K562 (cell line): ENCODE results near the gene TXNIP. TPM values are rescaled to one million over a fixed set of nuclear protein-coding genes. Genes with fewer than 3 reads are reported as not detected.
A peak's percentile ranks its signal among the peaks of the same experiment; 100 is the strongest.

Source experiments
- BCOR ChIP-seq: fragments of 450-650 bp; IDR thresholded peaks from 2 replicates; pipeline ENCODE4 v1.6.1; 2016
- CXXC5 ChIP-seq: fragments of 250-450 bp; sonication (Bioruptor Pico); IDR thresholded peaks from 2 replicates; pipeline ENCODE4 v1.8.0; 2022; ENCODE audit warnings: inconsistent platforms, mild to moderate bottlenecking, moderate library complexity
- ETS2 ChIP-seq: IDR thresholded peaks from 2 replicates; pipeline ENCODE4 v1.6.1; 2016; ENCODE audit warnings: borderline replicate concordance, missing genetic modification characterization, mild to moderate bottlenecking, moderate library complexity, missing compliant biosample characterization; ENCODE audit not compliant: poor library complexity, severe bottlenecking
- FOXJ3 ChIP-seq: sonication (generic); formaldehyde crosslinking; IDR thresholded peaks from 2 replicates; pipeline ENCODE4 v1.4.0; 2020; ENCODE audit warnings: mild to moderate bottlenecking, missing genetic modification reagents
- HDGF ChIP-seq: fragments of 450-650 bp; IDR thresholded peaks from 2 replicates; pipeline ENCODE4 v1.6.1; 2016
- HOXB6 ChIP-seq: fragments of 250-450 bp; sonication (Bioruptor Pico); IDR thresholded peaks from 2 replicates; pipeline ENCODE4 v1.5.1; 2022; ENCODE audit warnings: mild to moderate bottlenecking, borderline replicate concordance
- KLF13 ChIP-seq: fragments of 450-650 bp; IDR thresholded peaks from 2 replicates; pipeline ENCODE4 v1.6.1; 2016; ENCODE audit warnings: missing genetic modification characterization, low read depth, mild to moderate bottlenecking, missing compliant biosample characterization, moderate library complexity, borderline replicate concordance
- LCOR ChIP-seq: sonication (generic); formaldehyde crosslinking; IDR thresholded peaks from 2 replicates; pipeline ENCODE4 v1.8.0; 2022; ENCODE audit warnings: mild to moderate bottlenecking, missing genetic modification reagents
- NBN ChIP-seq: fragments of 450-650 bp; IDR thresholded peaks from 2 replicates; pipeline ENCODE4 v1.6.1; 2016; ENCODE audit warnings: low read depth, mild to moderate bottlenecking
- RFX7 ChIP-seq: fragments of 250-450 bp; sonication (Bioruptor Pico); IDR thresholded peaks from 2 replicates; pipeline ENCODE4 v1.5.1; 2021; ENCODE audit warnings: mild to moderate bottlenecking
- RNF2 ChIP-seq: sonication (generic); IDR thresholded peaks from 2 replicates; pipeline ENCODE4 v1.6.1; 2016
- RUNX1 ChIP-seq: sonication (generic); IDR thresholded peaks from 2 replicates; pipeline ENCODE4 v1.6.1; 2016; ENCODE audit warnings: antibody characterized with exemption, low read depth
- SAFB ChIP-seq: fragments of 200-400 bp; formaldehyde crosslinking; IDR thresholded peaks from 2 replicates; pipeline ENCODE4 v1.6.1; 2017; ENCODE audit warnings: low read depth, low read length, borderline replicate concordance
- TBP ChIP-seq: optimal IDR thresholded peaks from 2 replicates; pipeline ENCODE3; 2011; ENCODE audit warnings: low read depth, low read length, improper control_type of control experiment
- U2AF2 ChIP-seq: fragments of 200-400 bp; formaldehyde crosslinking; optimal IDR thresholded peaks from 2 replicates; pipeline ENCODE3; 2017; ENCODE audit warnings: low read depth, mild to moderate bottlenecking, low read length
- ZNF212 ChIP-seq: fragments of 450-650 bp; formaldehyde crosslinking; IDR thresholded peaks from 2 replicates; pipeline ENCODE4 v1.4.0; 2020; ENCODE audit warnings: mild to moderate bottlenecking
- ZNF436 ChIP-seq: fragments of 250-450, 450-650 bp; sonication (Bioruptor Pico); formaldehyde crosslinking; IDR thresholded peaks from 2 replicates; pipeline ENCODE4 v1.7.0; 2020; ENCODE audit warnings: mild to moderate bottlenecking
- ZNF583 ChIP-seq: fragments of 250-450 bp; sonication (Bioruptor Pico); IDR thresholded peaks from 2 replicates; pipeline ENCODE4 v1.4.0; 2020
- ZNF584 ChIP-seq: fragments of 200-800 bp; sonication (Bioruptor generic); IDR thresholded peaks from 2 replicates; pipeline ENCODE4 v1.6.1; 2016; ENCODE audit warnings: low read depth, mild to moderate bottlenecking, missing genetic modification characterization, missing compliant biosample characterization
- polyA plus RNA-seq, 8 experiments: library from polyadenylated mRNA; depleted of rRNA in 4 of 8; stranded (reverse) in 5 of 8; unstranded in 3 of 8; fragments of >200 nt; fragmentation: Nextera tagmentation in 2 of 8; fragmentation: Illumina TruSeq in 1 of 8; extraction: Ambion mirVana in 2 of 8; extraction: Trizol in 1 of 8; gene quantifications; 2 replicates each; pipeline versions ENCODE4 v1.2.1 to v1.2.3, GENCODE V29; 2011 to 2014; ENCODE audit warnings: inconsistent platforms in 1 of 8, missing spikeins in 1 of 8
- total RNA-seq, 7 experiments: library from RNA; depleted of rRNA in 6 of 7; stranded (reverse); fragments of >200 nt in 6 of 7; fragmentation: Illumina TruSeq in 2 of 7; extraction: Trizol in 2 of 7; gene quantifications; 2 replicates each; pipeline versions ENCODE4 v1.2.1 to v1.2.3, GENCODE V29; 2011 to 2021; ENCODE audit warnings: low replicate concordance in 1 of 7
- TF ChIP-seq, protein P1 (sequence below), 2 experiments: fragments of 200-800 bp in 1 of 2; sonication (Bioruptor generic) in 1 of 2; sonication (generic) in 1 of 2; formaldehyde crosslinking in 1 of 2; IDR thresholded peaks in 1 of 2; conservative IDR thresholded peaks in 1 of 2; 2 replicates each; pipeline versions ENCODE4 v1.5.0 to v1.6.1; 2016 to 2020; ENCODE audit warnings: missing compliant biosample characterization in 1 of 2, missing genetic modification characterization in 1 of 2, missing genetic modification reagents in 1 of 2
- TF ChIP-seq, protein P2 (sequence below): sonication (generic); IDR thresholded peaks from 2 replicates; pipeline ENCODE4 v1.6.1; 2016
- TF ChIP-seq, protein P3 (sequence below): fragments of 250-450 bp; sonication (Bioruptor Pico); IDR thresholded peaks from 2 replicates; pipeline ENCODE4 v1.6.1; 2021; ENCODE audit warnings: mild to moderate bottlenecking
- TF ChIP-seq, protein P4 (sequence below): sonication (generic); formaldehyde crosslinking; IDR thresholded peaks from 2 replicates; pipeline ENCODE4 v1.9.0; 2022; ENCODE audit warnings: mild to moderate bottlenecking, missing genetic modification reagents
- TF ChIP-seq, protein P5 (sequence below), 2 experiments: IDR thresholded peaks; 2 replicates each; pipeline ENCODE4 v1.6.1; 2012; ENCODE audit warnings: improper control_type of control experiment in 2 of 2, low read depth in 2 of 2, low read length in 2 of 2, borderline replicate concordance in 1 of 2

The TXNIP gene
- total and polyA plus RNA-seq, 9 of the 15 experiments (the other 6 are each of a cell fraction or from before 2014, with no cell fraction given), result 120 to 499 (median 257) TPM

DNA sequence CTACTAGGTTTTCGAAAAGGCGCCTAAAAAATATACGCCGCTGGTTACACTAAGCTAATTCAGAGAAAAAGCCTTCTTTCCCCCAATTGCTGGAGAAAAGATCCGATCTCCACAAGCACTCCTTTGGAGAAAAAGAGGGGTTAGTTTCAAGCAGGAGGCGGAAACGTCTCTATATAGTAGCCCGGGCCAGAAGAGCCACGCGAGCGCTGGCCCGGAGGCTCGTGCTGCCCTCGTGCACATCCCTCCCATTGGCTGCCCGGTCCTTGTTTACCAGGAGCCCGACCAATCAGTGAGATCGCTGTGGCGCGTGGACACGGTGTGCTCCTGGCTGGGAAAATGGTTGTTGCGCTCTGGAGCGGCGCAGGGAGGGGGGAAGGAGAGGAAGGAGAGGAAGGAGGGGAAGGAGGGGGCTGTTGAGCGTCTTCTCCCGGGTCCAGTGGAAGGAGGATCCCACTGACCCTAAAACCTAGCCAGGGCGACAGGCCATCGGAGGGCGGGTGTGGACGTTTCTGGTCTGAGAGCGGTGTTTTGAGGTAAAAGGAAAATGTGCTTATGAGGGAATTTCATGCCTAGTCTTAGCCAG, at the start of gene TXNIP (continued):
- TF ChIP-seq, protein P1, sequence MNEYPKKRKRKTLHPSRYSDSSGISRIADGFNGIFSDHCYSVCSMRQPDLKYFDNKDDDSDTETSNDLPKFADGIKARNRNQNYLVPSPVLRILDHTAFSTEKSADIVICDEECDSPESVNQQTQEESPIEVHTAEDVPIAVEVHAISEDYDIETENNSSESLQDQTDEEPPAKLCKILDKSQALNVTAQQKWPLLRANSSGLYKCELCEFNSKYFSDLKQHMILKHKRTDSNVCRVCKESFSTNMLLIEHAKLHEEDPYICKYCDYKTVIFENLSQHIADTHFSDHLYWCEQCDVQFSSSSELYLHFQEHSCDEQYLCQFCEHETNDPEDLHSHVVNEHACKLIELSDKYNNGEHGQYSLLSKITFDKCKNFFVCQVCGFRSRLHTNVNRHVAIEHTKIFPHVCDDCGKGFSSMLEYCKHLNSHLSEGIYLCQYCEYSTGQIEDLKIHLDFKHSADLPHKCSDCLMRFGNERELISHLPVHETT (CRISPR knock-in tag; conservative IDR thresholded peaks at IDR 0.05 in 1 of 2, IDR thresholded peaks at IDR 0.05 in 1 of 2), result no peak; a peak in 1 of 4 replicates
- TF ChIP-seq LCOR (CRISPR knock-in tag) (peak; percentile 86; the same call in 1 of the 2 replicates), FOXJ3 (no peak), NBN (0 out of 2 replicates have a peak, but pooled peaks have one; percentile 61), U2AF2 (no peak), RUNX1 (no peak), HOXB6 (CRISPR knock-in tag) (no peak), SAFB (no peak), TBP (peak; percentile 98), CXXC5 (CRISPR knock-in tag) (peak; percentile 52), KLF13 (tag) (peak; percentile 23; the same call in 1 of the 2 replicates), ZNF436 (CRISPR knock-in tag) (no peak), RNF2 (peak; percentile 93; the same call in 1 of the 2 replicates), ZNF583 (no peak), ETS2 (no peak), HDGF (no peak), RFX7 (CRISPR knock-in tag) (no peak), BCOR (peak; percentile 61), ZNF584 (CRISPR knock-in tag) (no peak), ZNF212 (CRISPR knock-in tag) (no peak)
- TF ChIP-seq, protein P2, sequence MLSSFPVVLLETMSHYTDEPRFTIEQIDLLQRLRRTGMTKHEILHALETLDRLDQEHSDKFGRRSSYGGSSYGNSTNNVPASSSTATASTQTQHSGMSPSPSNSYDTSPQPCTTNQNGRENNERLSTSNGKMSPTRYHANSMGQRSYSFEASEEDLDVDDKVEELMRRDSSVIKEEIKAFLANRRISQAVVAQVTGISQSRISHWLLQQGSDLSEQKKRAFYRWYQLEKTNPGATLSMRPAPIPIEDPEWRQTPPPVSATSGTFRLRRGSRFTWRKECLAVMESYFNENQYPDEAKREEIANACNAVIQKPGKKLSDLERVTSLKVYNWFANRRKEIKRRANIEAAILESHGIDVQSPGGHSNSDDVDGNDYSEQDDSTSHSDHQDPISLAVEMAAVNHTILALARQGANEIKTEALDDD, result no peak
- TF ChIP-seq, protein P3, sequence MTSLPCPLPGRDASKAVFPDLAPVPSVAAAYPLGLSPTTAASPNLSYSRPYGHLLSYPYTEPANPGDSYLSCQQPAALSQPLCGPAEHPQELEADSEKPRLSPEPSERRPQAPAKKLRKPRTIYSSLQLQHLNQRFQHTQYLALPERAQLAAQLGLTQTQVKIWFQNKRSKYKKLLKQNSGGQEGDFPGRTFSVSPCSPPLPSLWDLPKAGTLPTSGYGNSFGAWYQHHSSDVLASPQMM (CRISPR knock-in tag), result no peak
- TF ChIP-seq, protein P4, sequence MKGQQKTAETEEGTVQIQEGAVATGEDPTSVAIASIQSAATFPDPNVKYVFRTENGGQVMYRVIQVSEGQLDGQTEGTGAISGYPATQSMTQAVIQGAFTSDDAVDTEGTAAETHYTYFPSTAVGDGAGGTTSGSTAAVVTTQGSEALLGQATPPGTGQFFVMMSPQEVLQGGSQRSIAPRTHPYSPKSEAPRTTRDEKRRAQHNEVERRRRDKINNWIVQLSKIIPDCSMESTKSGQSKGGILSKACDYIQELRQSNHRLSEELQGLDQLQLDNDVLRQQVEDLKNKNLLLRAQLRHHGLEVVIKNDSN, result peak; percentile 86
- TF ChIP-seq, protein P5, sequence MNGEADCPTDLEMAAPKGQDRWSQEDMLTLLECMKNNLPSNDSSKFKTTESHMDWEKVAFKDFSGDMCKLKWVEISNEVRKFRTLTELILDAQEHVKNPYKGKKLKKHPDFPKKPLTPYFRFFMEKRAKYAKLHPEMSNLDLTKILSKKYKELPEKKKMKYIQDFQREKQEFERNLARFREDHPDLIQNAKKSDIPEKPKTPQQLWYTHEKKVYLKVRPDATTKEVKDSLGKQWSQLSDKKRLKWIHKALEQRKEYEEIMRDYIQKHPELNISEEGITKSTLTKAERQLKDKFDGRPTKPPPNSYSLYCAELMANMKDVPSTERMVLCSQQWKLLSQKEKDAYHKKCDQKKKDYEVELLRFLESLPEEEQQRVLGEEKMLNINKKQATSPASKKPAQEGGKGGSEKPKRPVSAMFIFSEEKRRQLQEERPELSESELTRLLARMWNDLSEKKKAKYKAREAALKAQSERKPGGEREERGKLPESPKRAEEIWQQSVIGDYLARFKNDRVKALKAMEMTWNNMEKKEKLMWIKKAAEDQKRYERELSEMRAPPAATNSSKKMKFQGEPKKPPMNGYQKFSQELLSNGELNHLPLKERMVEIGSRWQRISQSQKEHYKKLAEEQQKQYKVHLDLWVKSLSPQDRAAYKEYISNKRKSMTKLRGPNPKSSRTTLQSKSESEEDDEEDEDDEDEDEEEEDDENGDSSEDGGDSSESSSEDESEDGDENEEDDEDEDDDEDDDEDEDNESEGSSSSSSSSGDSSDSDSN (IDR thresholded peaks at IDR 0.05; ENCODE audit: borderline replicate concordance in 1 of 2, low read depth in 2 of 2, low read length in 2 of 2), result peak in 1 of 2 experiments; percentile 68; a peak in 2 of 4 replicates
